22Rv1 (cell line): ENCODE data around the gene GEMIN7.

Experiments
- CTCF ChIP-seq: fragments of 450-650 bp; IDR thresholded peaks from 2 replicates; pipeline ENCODE4 v1.5.1; 2017; ENCODE audit warnings: mild to moderate bottlenecking
- ZFX ChIP-seq: fragments of 450-650 bp; IDR thresholded peaks from 2 replicates; pipeline ENCODE4 v1.6.1; 2017; ENCODE audit warnings: antibody characterized with exemption, borderline replicate concordance

- no peak for TF ChIP-seq CTCF
- no peak for TF ChIP-seq ZFX
These were observed 18.4 kb downstream of the GEMIN7 start for GRCh38 chr19:45097450-45097775.
